NCI-H2081 (cell line): Measurements from ENCODE around the gene FOXP4.

Source experiments
- DNase-seq, 2 experiments: peaks; one replicate each; lab custom pipeline; 2025; lab: John Stamatoyannopoulos, UW

FOXP4 gene

GRCh38 chr6:41546475-41546865 is 289 bp downstream of the FOXP4 start:
- peak; percentile 45 to 59 for DNase-seq

- DNase-seq, result peak in 1 of 2 experiments; percentile 25
These were observed 951 bp downstream of the FOXP4 start for GRCh38 chr6:41546866-41547798.

- no peak for DNase-seq
These were observed 1.6 kb downstream of the FOXP4 start for GRCh38 chr6:41547799-41548097.

GRCh38 chr6:41548098-41548840 is 2.1 kb downstream of the FOXP4 start:
- no peak for DNase-seq

- DNase-seq, result no peak
These were observed 2.9 kb downstream of the FOXP4 start for GRCh38 chr6:41548841-41549642.

- DNase-seq, result no peak
These were observed 3.5 kb downstream of the FOXP4 start for GRCh38 chr6:41549673-41550072.

- DNase-seq, result no peak
These were observed 5.0 kb downstream of the FOXP4 start for GRCh38 chr6:41551086-41551700.

- no peak for DNase-seq
These were observed 5.7 kb downstream of the FOXP4 start for GRCh38 chr6:41551857-41552256.

GRCh38 chr6:41552723-41553122 is 6.5 kb downstream of the FOXP4 start:
- no peak for DNase-seq

- DNase-seq, result no peak
These were observed 7.3 kb downstream of the FOXP4 start for GRCh38 chr6:41553405-41553999.

- no peak for DNase-seq
These were observed 9.4 kb downstream of the FOXP4 start for GRCh38 chr6:41555326-41556300.

- no peak for DNase-seq
These were observed 11.2 kb downstream of the FOXP4 start for GRCh38 chr6:41557335-41557734.

- DNase-seq, result no peak
These were observed 12.0 kb downstream of the FOXP4 start for GRCh38 chr6:41558033-41558807.

- DNase-seq, result no peak
These were observed 13.7 kb downstream of the FOXP4 start for GRCh38 chr6:41559655-41560427.

GRCh38 chr6:41560431-41561192 is 14.4 kb downstream of the FOXP4 start:
- no peak for DNase-seq

GRCh38 chr6:41561416-41561815 is 15.2 kb downstream of the FOXP4 start:
- DNase-seq, result no peak

GRCh38 chr6:41561931-41562911 is 16.0 kb downstream of the FOXP4 start:
- DNase-seq, result no peak
